Measurements from ENCODE around the gene STX8.
"Not testable (repeated sequence)": the region's sequence is repeated elsewhere in the genome, so short reads cannot be mapped to it uniquely, and the experiment has no call there.

Gene STX8

GRCh38 chr17:9488556-9488955 lies 87.1 kb downstream of the STX8 start:
- no peak for DNase-seq

GRCh38 chr17:9487406-9487805 lies 88.2 kb downstream of the STX8 start:
- no peak for DNase-seq

GRCh38 chr17:9484789-9485188 lies 90.8 kb downstream of the STX8 start:
- no peak for DNase-seq

- DNase-seq, result no peak
These were observed 95.7 kb downstream of the STX8 start for GRCh38 chr17:9479964-9480363.

GRCh38 chr17:9478889-9479288 lies 96.7 kb downstream of the STX8 start:
- DNase-seq, result no peak

GRCh38 chr17:9475101-9475658 lies 100.4 kb downstream of the STX8 start:
- DNase-seq, result no peak

- DNase-seq, result no peak
These were observed 101.9 kb downstream of the STX8 start for GRCh38 chr17:9473711-9474110.

GRCh38 chr17:9472541-9472940 lies 103.1 kb downstream of the STX8 start:
- DNase-seq, result no peak

- DNase-seq, result no peak
These were observed 103.5 kb downstream of the STX8 start for GRCh38 chr17:9472094-9472493.

- DNase-seq, result no peak
These were observed 105.4 kb downstream of the STX8 start for GRCh38 chr17:9470171-9470570.

- no peak for DNase-seq
These were observed 106.7 kb downstream of the STX8 start for GRCh38 chr17:9468937-9469336.

GRCh38 chr17:9468532-9468931 lies 107.1 kb downstream of the STX8 start:
- DNase-seq, result no peak

GRCh38 chr17:9467518-9467917 lies 108.1 kb downstream of the STX8 start:
- no peak for DNase-seq

GRCh38 chr17:9465210-9465921 lies 110.3 kb downstream of the STX8 start:
- DNase-seq, result no peak

- no peak for DNase-seq
These were observed 118.6 kb downstream of the STX8 start for GRCh38 chr17:9457005-9457404.

GRCh38 chr17:9456330-9456729 lies 119.3 kb downstream of the STX8 start:
- DNase-seq, result no peak

GRCh38 chr17:9451934-9452333 lies 123.7 kb downstream of the STX8 start:
- no peak for DNase-seq

GRCh38 chr17:9447298-9447697 lies 128.3 kb downstream of the STX8 start:
- DNase-seq, result not testable (repeated sequence)

GRCh38 chr17:9446528-9446927 lies 129.1 kb downstream of the STX8 start:
- no peak for DNase-seq

GRCh38 chr17:9445424-9445823 lies 130.2 kb downstream of the STX8 start:
- no peak for DNase-seq

GRCh38 chr17:9444687-9445086 lies 130.9 kb downstream of the STX8 start:
- DNase-seq, result no peak

GRCh38 chr17:9443811-9444210 lies 131.8 kb downstream of the STX8 start:
- no peak for DNase-seq

- DNase-seq, result no peak
These were observed 135.8 kb downstream of the STX8 start for GRCh38 chr17:9439851-9440250.

GRCh38 chr17:9436630-9437029 lies 139.0 kb downstream of the STX8 start:
- no peak for DNase-seq

- no peak for DNase-seq
These were observed 140.5 kb downstream of the STX8 start for GRCh38 chr17:9435165-9435564.
